ENCODE measurements around the gene WWOX. TPM values are rescaled to one million over a fixed set of nuclear protein-coding genes. Genes with fewer than 3 reads are reported as not detected.

The WWOX gene
- total RNA-seq, 1 experiment from 2014 or later, result 15.6 TPM

- Histone ChIP-seq H2BK15ac (ENCODE audit: low read depth, low read length) (no peak overlapping the region), H2BK5ac (ENCODE audit: insufficient read length, low read length) (no peak overlapping the region), H3K79me1 (ENCODE audit: insufficient read depth, low read depth, low read length, poor library complexity, severe bottlenecking) (no peaks in the 10 kb centered on the region), H2BK12ac (ENCODE audit: insufficient read length, low read depth, low read length) (no peak overlapping the region), H2AFZ (ENCODE audit: low read length) (no peak overlapping the region), H3K79me2 (ENCODE audit: insufficient read depth, low read length) (no peaks in the 10 kb centered on the region), H3K9ac (ENCODE audit: extremely low read depth, insufficient read length, low read length) (no peak overlapping the region), H3K4me1 (ENCODE audit: insufficient read depth, low read length) (no peaks in the 10 kb centered on the region), H3K14ac (ENCODE audit: insufficient read depth, low read length) (no peak overlapping the region), H4K5ac (ENCODE audit: insufficient read length, low read depth, low read length) (no peak overlapping the region), H3K23ac (ENCODE audit: insufficient read length, low read depth, low read length) (no peak overlapping the region), H3K9me3 (ENCODE audit: control insufficient read depth, low read depth, low read length) (no peaks in the 10 kb centered on the region), H3K56ac (ENCODE audit: insufficient read length, low read depth, low read length) (no peak overlapping the region), H3K27me3 (ENCODE audit: insufficient read depth, low read length) (no peaks in the 10 kb centered on the region), H2AK5ac (ENCODE audit: insufficient read length, low read length) (no peak overlapping the region), H3K4me2 (ENCODE audit: insufficient read depth, insufficient read length, low read length) (no peak overlapping the region), H3K4ac (ENCODE audit: low read depth, low read length) (no peak overlapping the region), H2BK20ac (ENCODE audit: low read depth, low read length, poor library complexity, severe bottlenecking) (no peak overlapping the region), H2BK120ac (ENCODE audit: low read depth, low read length, poor library complexity, severe bottlenecking) (no peak overlapping the region), H4K91ac (ENCODE audit: insufficient read length, low read depth, low read length) (no peak overlapping the region), H4K8ac (replicated peaks; ENCODE audit: insufficient read length, low read depth, low read length) (no peak overlapping the region), H3K18ac (ENCODE audit: insufficient read length, low read depth, low read length) (no peak overlapping the region), H4K20me1 (ENCODE audit: control insufficient read depth, insufficient read depth, insufficient read length) (peaks cover 3% of the 10 kb centered on the region), H3T11ph (ENCODE audit: low read length) (no peak overlapping the region), H3K27ac (ENCODE audit: insufficient read length, low read depth, low read length) (no peak overlapping the region), H3K23me2 (ENCODE audit: insufficient read length, low read depth, low read length, poor library complexity, severe bottlenecking) (no peaks in the 10 kb centered on the region)
- no peak for DNase-seq
- peak; percentile 72 for TF ChIP-seq CTCF (conservative IDR thresholded peaks at IDR 0.05)
- no peak overlapping the region for H3K27ac Mint-ChIP-seq
- H3K9me3 Mint-ChIP-seq, result peaks cover 2% of the 10 kb centered on the region in 2 experiments; a peak in 3 of 5 replicates
- H3K27me3 Mint-ChIP-seq (ENCODE audit: low read depth), result no peaks in the 10 kb centered on the region
- peaks cover 0 to 2% (median 0%) of the 10 kb centered on the region in 3 experiments; a peak in 1 of 7 replicates for H3K36me3 Mint-ChIP-seq (ENCODE audit: insufficient read depth in 1 of 3, low read depth in 3 of 3)
- H3K4me3 Mint-ChIP-seq, result no peak overlapping the region
- no CpG with 5 or more reads among the region's 3 CpGs for WGBS (ENCODE audit: extremely low coverage, insufficient read length, low lambda C conversion rate)
- H3K4me1 Mint-ChIP-seq, result peaks cover 26 to 31% of the 10 kb centered on the region in 2 experiments
Measured at GRCh38 chr16:79047337-79047736, 947.9 kb downstream of the WWOX start.
